ES-I3 (cell line): ENCODE data around the gene CNTF.

Source experiments
- H3K36me3 ChIP-seq: 2 replicates; pipeline ENCODE4 v1.6.1; 2013; ENCODE audit warnings: mild to moderate bottlenecking, low read length, control low read depth, moderate library complexity; ENCODE audit not compliant: insufficient read depth
- H3K4me1 ChIP-seq: 2 replicates; pipeline ENCODE4 v1.6.1; 2013; ENCODE audit warnings: mild to moderate bottlenecking, control low read depth, low read length; ENCODE audit not compliant: insufficient read depth
- H3K9ac ChIP-seq: 2 replicates; pipeline ENCODE4 v1.6.1; 2013; ENCODE audit warnings: low read depth, mild to moderate bottlenecking, low read length, moderate library complexity
- H3K9me3 ChIP-seq: 2 replicates; pipeline ENCODE4 v1.6.1; 2013; ENCODE audit warnings: mild to moderate bottlenecking, low read length, moderate library complexity; ENCODE audit not compliant: control insufficient read depth, insufficient read depth

Gene CNTF

DNA sequence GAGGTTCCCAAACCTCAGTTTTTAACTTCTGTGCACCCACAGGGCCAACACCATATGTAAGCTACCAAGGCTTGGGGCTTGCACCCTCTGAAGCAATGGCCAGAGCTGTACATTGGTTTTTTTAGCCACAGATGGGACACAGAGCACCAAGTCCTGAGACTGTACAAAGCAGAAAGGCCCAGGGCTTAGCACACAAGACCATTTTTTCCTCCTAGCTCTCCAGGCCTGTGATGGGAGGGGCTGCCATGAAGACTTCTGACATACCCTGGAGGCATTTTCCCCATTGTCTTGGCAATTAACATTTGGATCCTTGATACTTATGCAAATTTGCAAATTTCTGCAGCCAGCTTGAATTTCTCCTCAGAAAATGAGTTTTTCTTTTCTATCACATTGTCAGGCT, 23.4 kb downstream of the CNTF start:
- H3K36me3 ChIP-seq: no peaks in the 10 kb centered on the region
- H3K4me1 ChIP-seq: no peaks in the 10 kb centered on the region
- H3K9me3 ChIP-seq: peaks cover 5% of the 10 kb centered on the region; the same call in 1 of the 2 replicates

DNA sequence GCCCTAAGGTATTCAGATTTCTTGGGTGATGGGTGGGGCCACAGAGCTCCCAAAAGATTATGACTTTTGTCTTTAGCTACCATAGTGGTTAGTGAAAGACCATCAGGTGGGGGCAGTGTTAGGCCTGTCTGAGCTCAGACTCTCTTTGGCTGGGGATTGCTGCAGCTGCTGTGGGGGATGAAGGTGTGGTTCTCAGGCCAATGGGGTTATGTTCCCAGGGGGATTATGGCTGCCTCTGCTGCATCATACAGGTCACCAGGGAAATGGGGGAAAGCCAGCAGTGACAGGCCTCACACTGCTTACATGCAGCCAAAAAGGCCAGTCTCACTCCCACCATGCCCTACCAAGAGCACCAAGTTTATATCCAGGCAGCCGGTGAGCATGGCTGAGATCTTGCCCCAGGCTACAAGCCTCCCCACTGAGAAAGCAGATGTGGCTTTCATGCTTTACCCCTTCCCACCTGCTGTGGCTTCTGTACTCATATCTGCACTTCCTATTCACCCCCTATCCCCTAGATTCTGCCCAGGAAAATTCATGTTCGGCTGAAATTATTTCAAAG, 24.8 kb downstream of the CNTF start:
- peaks cover 5% of the 10 kb centered on the region; the same call in 1 of the 2 replicates for H3K9me3 ChIP-seq
- no peaks in the 10 kb centered on the region for H3K36me3 ChIP-seq
- H3K4me1 ChIP-seq: no peaks in the 10 kb centered on the region
- no peak overlapping the region for H3K9ac ChIP-seq

More for the DNA sequence above, 23.4 kb downstream of the CNTF start:
- no peak overlapping the region for H3K9ac ChIP-seq

DNA sequence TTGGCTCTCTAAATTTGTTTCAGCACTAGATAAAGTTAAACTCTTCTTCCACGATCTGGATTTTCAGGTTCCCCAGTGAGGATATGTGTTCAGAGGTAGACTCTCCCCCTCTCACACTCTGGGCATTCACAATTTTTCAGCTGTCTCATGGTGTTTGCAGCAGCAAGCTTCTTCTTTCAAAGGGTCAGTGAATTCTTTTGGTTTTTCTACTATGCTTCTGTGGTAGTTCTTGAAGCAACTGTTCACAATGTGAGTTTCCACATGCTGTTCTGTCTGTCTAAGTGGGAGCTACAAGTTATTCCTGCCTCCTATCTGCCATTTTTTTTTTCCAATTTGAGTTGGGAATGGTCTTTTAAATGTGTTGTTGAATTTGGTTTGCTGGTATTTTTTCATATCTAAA, 25.4 kb downstream of the CNTF start:
- Histone ChIP-seq H3K9ac (no peak overlapping the region), H3K4me1 (no peaks in the 10 kb centered on the region)

DNA sequence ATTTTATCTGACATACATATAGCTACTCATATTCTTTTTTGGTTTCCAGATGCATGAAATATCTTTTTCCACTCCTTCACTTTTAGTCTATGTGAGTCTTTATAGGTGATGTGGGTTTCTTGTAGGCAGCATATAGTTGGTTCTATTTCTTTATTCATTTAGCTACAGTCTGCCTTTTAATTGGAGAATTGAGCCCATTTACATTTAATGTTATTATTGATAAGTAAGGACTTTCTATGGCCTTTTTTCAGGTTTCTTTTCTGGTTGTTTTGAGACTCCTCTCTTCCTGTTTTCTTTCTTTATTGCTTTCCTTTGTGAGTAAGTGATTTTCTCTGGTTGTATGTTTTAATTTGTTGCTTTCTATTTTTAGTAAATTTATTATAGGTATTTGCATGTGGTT, 27.2 kb downstream of the CNTF start:
- no peak overlapping the region for H3K9ac ChIP-seq
- no peaks in the 10 kb centered on the region for H3K36me3 ChIP-seq
- H3K4me1 ChIP-seq: no peaks in the 10 kb centered on the region
- H3K9me3 ChIP-seq: peaks cover 5% of the 10 kb centered on the region; the same call in 1 of the 2 replicates

More for the DNA sequence above, 25.4 kb downstream of the CNTF start:
- Histone ChIP-seq H3K36me3 (no peaks in the 10 kb centered on the region), H3K9me3 (peaks cover 5% of the 10 kb centered on the region; the same call in 1 of the 2 replicates)

DNA sequence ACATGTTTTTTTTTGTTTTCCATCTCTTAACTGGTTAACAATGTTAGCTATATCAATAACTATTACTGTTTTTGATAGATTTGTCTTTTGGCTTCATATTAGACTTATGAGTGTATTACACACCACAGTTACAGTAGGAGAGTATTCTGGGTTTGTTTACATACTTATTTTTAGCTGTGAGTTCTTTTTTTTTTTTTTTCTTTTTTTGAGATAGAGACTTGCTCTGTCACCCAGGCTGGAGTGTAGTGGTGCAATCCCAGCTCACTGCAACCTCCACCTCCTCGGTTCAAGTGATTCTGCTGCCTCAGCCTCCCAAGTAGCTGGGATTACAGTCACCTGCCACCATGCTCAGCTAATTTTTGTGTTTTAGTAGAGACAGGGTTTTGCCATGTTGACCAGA, 28.0 kb downstream of the CNTF start:
- Histone ChIP-seq H3K9me3 (peaks cover 2% of the 10 kb centered on the region; the same call in 1 of the 2 replicates), H3K9ac (no peak overlapping the region), H3K36me3 (no peaks in the 10 kb centered on the region), H3K4me1 (no peaks in the 10 kb centered on the region)

DNA sequence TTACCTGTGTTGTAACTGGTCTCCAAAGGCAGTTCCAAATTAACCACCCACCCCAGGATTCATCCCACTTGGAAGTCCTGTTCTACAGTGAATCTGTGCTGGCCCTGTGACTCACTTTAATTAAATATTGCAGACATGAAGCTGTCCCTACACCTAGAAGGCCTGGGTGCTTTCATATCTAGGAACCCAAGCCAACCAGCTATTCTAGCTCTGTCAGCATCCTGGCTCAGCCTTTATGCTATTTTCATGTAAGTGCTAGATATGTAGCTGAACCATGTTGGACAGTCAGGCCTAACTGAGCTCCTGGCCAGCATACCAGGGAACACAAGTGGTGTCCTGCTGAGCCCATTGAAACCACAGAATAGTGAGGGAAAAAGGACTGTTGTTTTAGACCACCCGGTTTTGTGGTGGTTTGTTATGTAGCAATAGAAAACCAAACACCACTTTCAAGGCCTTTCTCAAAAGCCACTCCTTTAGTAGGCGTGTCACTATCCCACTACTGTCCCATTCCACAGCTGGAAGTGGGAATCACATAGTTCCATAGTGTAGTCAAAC, 30.3 kb downstream of the CNTF start:
- Histone ChIP-seq H3K36me3 (no peaks in the 10 kb centered on the region), H3K9me3 (no peaks in the 10 kb centered on the region), H3K9ac (no peak overlapping the region), H3K4me1 (no peaks in the 10 kb centered on the region)

DNA sequence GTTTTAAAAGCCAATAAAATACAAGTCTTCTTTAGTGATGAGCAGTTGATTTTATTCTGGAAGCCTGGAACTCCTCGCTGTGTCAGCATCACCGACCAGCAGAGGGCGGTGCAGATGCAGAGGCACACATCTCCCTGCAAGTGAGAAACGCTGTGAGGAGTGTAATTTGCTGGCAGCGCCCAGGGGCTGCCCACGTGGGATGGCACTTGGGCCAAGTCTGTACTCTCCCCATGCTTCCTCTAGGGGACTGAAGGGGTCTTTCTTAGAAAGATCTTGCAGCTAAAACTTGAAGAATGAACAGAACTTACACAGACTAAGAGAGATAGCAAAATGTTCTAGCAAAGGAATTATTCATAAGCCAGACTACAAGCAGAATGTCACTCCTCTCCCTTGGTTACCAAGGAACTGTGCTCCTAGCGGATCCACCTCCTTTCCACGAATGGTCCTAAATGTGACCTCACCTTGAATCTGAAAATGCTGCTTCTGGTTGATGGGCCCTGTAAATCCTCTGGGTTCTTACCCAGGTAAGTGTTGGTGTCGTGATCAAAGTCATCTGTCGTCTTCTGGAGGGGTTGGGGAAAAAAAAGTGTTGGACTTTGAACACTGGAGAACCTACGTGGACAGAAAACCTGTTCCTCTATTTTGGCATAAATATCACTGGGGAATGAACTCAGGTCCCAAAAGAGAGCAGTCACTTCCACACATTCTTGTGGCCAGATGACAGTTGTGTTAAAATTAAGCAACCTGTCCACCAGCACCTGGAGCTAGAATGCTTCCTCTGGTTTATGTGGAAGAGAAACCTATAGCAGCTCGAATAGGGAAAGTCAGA, 31.8 kb downstream of the CNTF start:
- Histone ChIP-seq H3K9me3 (no peaks in the 10 kb centered on the region), H3K36me3 (no peaks in the 10 kb centered on the region), H3K9ac (no peak overlapping the region), H3K4me1 (no peaks in the 10 kb centered on the region)

DNA sequence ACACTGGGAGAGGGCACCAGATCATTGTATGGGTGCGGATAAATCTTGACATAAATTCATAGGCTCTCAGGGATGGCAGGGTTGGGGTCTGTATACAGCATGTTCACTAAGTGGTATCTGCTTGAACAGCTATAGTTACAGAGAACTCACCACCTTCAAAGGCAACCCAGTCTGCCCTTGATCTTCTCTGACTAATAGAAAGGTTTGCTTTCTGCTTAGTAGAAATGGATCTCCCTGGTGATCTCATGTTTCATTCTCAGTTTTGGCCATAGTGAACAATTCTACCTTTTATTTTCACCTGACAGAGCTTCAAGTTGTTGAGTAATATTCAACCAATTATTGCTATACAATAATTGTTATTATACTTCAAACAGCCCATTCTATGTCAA, 32.4 kb downstream of the CNTF start:
- Histone ChIP-seq H3K4me1 (no peaks in the 10 kb centered on the region), H3K36me3 (no peaks in the 10 kb centered on the region), H3K9ac (no peak overlapping the region), H3K9me3 (no peaks in the 10 kb centered on the region)

DNA sequence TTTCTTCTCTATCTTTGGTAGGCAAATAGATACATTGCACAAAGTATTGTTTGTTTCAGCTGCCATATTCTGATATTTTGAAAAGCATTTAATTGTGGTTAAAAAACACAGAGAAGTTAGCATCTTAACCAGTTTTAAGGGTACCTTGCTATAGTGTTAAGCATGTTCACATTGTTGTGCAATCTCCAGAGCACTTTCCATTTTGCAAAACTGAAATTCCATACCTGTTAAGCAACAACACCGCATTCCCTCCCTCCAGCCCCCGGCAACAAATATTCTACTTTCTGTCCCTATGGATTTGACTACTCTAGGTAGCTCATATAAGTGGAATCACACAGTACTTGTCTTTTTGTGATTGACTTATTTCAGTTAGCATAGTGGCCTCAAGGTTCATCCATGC, 33.9 kb downstream of the CNTF start:
- H3K36me3 ChIP-seq: no peaks in the 10 kb centered on the region
- H3K9me3 ChIP-seq: no peaks in the 10 kb centered on the region
- H3K4me1 ChIP-seq: no peaks in the 10 kb centered on the region
- no peak overlapping the region for H3K9ac ChIP-seq

DNA sequence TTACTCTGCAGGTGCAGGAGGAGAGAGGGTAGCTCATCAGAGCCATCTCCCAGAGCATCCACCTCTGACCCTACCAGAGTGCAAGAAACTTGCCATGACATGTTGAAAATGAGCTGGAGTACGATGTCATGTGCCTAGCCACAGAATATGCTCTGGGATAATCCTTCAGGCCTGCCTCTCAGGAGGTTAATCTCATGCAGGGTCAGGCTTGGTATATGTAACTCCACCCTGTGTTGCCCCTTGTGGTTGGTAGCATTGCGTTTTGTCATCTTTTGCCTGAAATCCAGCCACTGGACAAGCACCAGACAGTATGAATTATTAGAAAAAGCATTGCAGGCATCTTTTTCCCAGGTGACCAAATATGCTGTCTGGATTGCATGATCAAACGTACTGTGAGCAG, 36.2 kb downstream of the CNTF start:
- Histone ChIP-seq H3K9me3 (no peaks in the 10 kb centered on the region), H3K36me3 (no peaks in the 10 kb centered on the region), H3K4me1 (no peaks in the 10 kb centered on the region), H3K9ac (no peak overlapping the region)

DNA sequence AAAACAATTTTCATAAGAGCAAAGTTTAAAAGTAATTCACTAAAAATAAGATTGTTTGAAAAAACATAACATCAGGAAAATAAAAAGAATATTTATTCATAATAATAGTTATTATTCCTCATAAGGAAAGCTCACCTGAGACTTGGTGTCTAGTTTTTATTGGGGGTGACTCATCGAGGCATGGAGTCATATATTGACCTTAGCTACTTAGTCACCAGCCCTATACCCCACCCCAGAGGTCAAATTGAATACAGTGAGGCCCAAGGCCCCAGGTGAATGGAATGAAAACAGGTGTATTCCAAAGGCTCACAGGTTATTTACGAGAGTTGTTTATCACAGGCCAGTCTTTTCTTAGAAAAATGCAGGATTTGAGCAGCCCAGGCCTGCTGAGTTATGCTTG, 36.9 kb downstream of the CNTF start:
- Histone ChIP-seq H3K4me1 (no peaks in the 10 kb centered on the region), H3K9ac (no peak overlapping the region), H3K36me3 (no peaks in the 10 kb centered on the region), H3K9me3 (no peaks in the 10 kb centered on the region)

DNA sequence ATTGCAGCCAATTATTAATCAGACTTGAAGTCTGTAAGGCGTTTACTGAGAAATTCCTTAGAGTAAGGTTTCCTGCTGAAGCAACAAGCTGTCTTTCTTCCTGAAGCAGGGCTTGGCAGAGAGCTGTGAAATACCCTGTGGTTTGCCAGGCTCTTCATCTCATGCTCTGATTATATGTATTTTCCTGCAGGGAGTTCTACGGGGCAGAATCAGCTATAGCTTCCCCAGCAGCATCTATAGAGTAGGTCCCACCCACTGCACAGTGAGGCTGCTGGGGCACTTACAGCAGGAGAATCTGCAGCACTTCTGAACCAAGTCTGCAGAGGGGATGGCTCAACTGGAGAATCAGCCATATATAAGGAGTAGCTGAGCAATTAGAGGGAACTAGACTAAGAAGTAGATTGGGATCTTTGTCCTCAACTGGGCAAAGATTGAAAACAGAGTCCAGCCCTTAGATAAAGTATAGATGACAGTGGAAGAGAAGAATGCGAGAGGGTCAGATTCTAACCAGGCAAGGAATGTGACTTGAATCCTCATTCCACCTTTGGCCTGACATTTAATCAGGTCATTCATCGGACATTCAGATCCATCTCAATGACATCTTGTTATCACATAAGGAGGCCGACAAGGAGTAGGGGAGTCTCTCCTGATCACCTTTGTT, 37.6 kb downstream of the CNTF start:
- H3K9ac ChIP-seq: no peak overlapping the region
- no peaks in the 10 kb centered on the region for H3K36me3 ChIP-seq
- no peaks in the 10 kb centered on the region for H3K4me1 ChIP-seq
- no peaks in the 10 kb centered on the region for H3K9me3 ChIP-seq

DNA sequence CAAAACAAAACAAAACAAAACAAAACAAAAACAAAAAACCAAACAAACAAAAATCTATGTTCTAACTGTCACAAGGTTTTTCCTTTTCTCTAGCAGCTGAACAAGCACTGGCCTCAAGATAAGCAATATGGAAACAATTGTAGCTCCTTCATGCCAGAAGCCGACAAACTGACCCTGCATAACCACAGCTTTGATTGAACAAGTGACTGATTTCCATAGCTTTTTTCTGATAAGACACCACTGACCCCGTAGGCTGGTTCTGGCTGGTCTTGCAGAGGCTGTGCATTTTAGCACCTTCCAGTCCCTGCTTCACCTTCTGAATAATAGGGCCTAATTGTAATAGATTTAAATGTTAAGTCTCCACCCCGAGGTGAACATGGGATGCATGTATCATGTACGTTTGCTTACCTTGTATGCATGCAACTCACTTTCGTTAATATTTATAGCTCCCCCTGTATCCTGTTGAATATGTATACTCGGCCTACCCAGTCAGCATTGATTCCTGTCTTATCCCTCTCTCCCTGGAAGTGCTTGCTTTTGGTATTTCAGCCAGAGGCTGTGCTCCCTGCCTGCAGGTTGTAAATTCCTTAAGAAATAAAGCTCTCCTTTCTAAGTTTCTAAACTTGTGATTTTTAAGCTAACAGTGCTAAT, 49.6 kb downstream of the CNTF start:
- H3K36me3 ChIP-seq: no peaks in the 10 kb centered on the region
- H3K9ac ChIP-seq: no peak overlapping the region
- no peaks in the 10 kb centered on the region for H3K9me3 ChIP-seq
- no peaks in the 10 kb centered on the region for H3K4me1 ChIP-seq

DNA sequence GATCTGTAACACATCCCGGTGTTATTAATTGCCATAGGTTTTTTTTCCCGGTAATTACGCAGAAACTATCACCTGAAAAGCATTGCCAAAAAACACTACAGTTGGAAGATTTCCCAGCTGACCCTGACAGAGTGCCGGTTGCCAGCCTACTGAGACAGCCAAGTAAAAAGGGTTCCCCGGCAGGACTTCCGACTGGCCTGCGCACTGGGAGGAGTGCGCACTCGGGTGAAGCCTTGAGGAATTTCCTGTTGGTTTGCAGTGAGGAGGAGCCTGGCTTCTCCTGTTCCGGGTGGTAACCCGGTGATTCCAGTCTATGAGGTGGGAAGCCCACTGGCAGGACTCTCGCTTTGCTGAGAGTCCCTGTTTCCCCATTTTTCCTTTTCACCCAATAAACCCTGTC, 52.1 kb downstream of the CNTF start:
- no peak overlapping the region for H3K9ac ChIP-seq
- H3K9me3 ChIP-seq: no peaks in the 10 kb centered on the region
- no peaks in the 10 kb centered on the region for H3K36me3 ChIP-seq
- no peaks in the 10 kb centered on the region for H3K4me1 ChIP-seq
